Memory B cell (primary cell): ENCODE results near the gene MAP2K6.

Source experiments
- ATAC-seq: fragments of 150-1000 bp; cut with Tn5 transposase; 2 replicates; pipeline ENCODE4 v1.10.0; 2021; ENCODE audit warnings: low read depth, mild to moderate bottlenecking, moderate library complexity
- DNase-seq, 2 donors: peaks; one replicate each; pipeline ENCODE4 v3.0.0; 2022; ENCODE audit warnings: low spot score in 2 of 2
- H3K27ac Mint-ChIP-seq: one replicate; pipeline ENCODE4 v1.8.0; 2022; ENCODE audit warnings: mild to moderate bottlenecking, moderate library complexity, mixed read lengths
- H3K27me3 Mint-ChIP-seq: one replicate; pipeline ENCODE4 v1.8.0; 2022; ENCODE audit warnings: mixed read lengths
- H3K36me3 Mint-ChIP-seq: one replicate; pipeline ENCODE4 v1.8.0; 2022; ENCODE audit warnings: mild to moderate bottlenecking, mixed read lengths
- H3K4me1 Mint-ChIP-seq: one replicate; pipeline ENCODE4 v1.8.0; 2022; ENCODE audit warnings: mixed read lengths
- H3K4me3 Mint-ChIP-seq: one replicate; pipeline ENCODE4 v1.8.0; 2022; ENCODE audit warnings: mild to moderate bottlenecking, moderate library complexity, mixed read lengths
- H3K9me3 Mint-ChIP-seq: one replicate; pipeline ENCODE4 v1.8.0; 2022; ENCODE audit warnings: mixed read lengths

The MAP2K6 gene

DNA sequence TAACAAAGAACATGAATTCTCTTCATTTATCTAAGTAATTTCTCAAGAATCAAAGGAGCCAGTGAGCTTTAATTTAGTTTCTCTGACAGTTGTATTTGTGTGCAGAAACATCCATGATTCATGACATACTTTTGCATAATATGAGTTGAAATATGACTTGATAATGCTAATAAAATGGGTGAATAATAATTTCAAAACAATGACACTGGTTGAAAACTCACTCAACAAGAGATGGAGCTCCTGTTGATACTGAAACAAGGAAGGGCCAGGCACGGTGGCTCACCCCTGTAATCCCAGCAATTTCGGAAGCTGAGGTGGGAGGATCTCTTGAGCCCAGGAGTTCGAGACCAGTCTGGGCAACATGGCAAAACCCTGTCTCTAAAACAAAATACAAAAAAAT, 147.0 kb downstream of the MAP2K6 start:
- Mint-ChIP-seq H3K27me3 (peaks cover 5% of the 10 kb centered on the region), H3K4me1 (no peaks in the 10 kb centered on the region), H3K27ac (no peak overlapping the region), H3K36me3 (no peaks in the 10 kb centered on the region), H3K9me3 (no peaks in the 10 kb centered on the region), H3K4me3 (no peak overlapping the region)
- ATAC-seq (no peak), DNase-seq (no peak)

DNA sequence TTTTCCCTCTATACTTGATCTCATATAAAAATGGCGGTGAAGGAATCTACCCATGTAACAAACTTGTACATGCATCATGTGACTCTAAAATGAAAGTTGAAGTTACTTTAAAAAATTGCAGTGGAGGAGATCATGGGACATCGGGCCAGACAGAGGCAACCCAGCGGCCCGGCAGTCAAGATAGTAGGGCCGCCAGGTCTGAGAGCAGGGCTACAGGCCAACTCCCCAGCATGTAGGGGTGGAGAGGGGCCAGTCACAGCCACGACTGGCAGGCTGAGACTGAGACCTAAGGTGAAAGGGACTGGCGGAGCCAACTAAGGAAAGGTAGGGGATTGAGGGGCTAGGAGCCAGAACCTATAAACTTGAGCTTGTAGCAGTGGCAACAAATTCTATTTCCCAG, 150.9 kb downstream of the MAP2K6 start:
- ATAC-seq (no peak), DNase-seq (no peak)
- H3K27me3 Mint-ChIP-seq: peaks cover 8% of the 10 kb centered on the region
- H3K4me3 Mint-ChIP-seq: no peak overlapping the region
- H3K9me3 Mint-ChIP-seq: no peaks in the 10 kb centered on the region
- no peak overlapping the region for H3K27ac Mint-ChIP-seq
- peaks cover 4% of the 10 kb centered on the region for H3K4me1 Mint-ChIP-seq
- H3K36me3 Mint-ChIP-seq: no peaks in the 10 kb centered on the region

DNA sequence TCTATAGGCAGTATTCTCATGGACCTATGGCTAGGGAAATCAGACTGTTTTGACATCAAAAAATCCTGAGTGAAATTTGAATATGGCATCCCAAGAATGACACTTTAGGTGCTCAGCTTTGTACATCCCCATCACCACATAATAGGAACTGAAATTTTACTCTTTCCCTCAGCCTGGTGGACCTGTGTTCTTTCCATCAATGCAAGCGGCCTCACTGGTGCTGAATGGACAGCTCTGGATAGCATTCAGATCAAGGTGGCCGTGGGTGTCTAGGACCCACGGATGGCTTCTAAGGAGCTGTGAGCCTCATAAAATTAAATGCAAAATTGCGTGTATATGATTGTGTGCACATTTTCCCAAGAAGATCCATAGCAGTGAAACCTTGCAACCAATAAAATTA, 152.6 kb downstream of the MAP2K6 start:
- ATAC-seq (no peak), DNase-seq (no peak)
- H3K9me3 Mint-ChIP-seq: no peaks in the 10 kb centered on the region
- H3K36me3 Mint-ChIP-seq: no peaks in the 10 kb centered on the region
- peaks cover 4% of the 10 kb centered on the region for H3K4me1 Mint-ChIP-seq
- no peak overlapping the region for H3K4me3 Mint-ChIP-seq
- peaks cover 8% of the 10 kb centered on the region for H3K27me3 Mint-ChIP-seq
- no peak overlapping the region for H3K27ac Mint-ChIP-seq

DNA sequence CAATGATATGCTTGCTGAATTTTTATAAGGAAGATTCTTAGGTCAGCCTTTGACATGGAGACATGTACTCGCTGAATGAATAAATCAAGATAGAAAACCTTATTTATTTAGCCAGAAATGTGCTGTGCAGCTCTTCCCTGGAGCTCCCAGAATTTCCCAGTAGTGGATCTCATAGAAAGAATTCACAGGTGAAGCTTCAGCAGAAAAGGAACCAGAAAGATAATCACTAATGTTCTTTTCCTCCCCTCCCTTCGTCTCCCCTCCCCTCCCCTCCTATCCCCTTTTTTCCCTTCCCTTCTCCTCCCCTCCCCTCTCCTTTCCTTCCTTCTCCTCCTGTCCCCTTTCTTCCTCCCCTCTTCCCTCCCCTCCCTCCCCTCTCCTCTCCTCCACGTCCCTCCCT, 158.2 kb downstream of the MAP2K6 start:
- DNase-seq (no peak), ATAC-seq (no peak)
- Mint-ChIP-seq H3K27me3 (peaks cover 7% of the 10 kb centered on the region), H3K36me3 (no peaks in the 10 kb centered on the region), H3K27ac (no peak overlapping the region), H3K4me1 (peaks cover 4% of the 10 kb centered on the region), H3K4me3 (no peak overlapping the region), H3K9me3 (no peaks in the 10 kb centered on the region)

DNA sequence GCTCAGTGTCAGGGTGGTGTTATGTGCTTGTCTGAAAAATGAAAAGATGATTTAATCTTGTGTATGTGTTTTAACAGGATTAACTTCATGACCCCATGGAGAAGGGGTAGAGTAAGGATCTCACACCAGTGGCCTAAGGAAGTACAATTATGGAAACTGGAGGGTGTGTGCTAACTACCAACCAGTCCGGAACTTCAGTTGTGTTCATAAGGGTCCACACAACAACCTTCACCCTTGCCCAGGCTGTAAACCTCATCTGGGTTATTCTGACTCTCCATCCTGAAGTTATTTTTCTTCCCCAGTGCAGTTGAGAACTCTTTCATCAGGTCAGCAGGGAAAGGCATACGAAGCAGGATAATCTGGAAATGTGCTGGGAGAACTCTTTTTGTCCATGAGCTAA, 158.9 kb downstream of the MAP2K6 start:
- no peak for DNase-seq
- peaks cover 9% of the 10 kb centered on the region for H3K27me3 Mint-ChIP-seq
- H3K27ac Mint-ChIP-seq: no peak overlapping the region
- peaks cover 4% of the 10 kb centered on the region for H3K4me1 Mint-ChIP-seq
- H3K36me3 Mint-ChIP-seq: no peaks in the 10 kb centered on the region
- no peaks in the 10 kb centered on the region for H3K9me3 Mint-ChIP-seq
- H3K4me3 Mint-ChIP-seq: no peak overlapping the region
- ATAC-seq: no peak

DNA sequence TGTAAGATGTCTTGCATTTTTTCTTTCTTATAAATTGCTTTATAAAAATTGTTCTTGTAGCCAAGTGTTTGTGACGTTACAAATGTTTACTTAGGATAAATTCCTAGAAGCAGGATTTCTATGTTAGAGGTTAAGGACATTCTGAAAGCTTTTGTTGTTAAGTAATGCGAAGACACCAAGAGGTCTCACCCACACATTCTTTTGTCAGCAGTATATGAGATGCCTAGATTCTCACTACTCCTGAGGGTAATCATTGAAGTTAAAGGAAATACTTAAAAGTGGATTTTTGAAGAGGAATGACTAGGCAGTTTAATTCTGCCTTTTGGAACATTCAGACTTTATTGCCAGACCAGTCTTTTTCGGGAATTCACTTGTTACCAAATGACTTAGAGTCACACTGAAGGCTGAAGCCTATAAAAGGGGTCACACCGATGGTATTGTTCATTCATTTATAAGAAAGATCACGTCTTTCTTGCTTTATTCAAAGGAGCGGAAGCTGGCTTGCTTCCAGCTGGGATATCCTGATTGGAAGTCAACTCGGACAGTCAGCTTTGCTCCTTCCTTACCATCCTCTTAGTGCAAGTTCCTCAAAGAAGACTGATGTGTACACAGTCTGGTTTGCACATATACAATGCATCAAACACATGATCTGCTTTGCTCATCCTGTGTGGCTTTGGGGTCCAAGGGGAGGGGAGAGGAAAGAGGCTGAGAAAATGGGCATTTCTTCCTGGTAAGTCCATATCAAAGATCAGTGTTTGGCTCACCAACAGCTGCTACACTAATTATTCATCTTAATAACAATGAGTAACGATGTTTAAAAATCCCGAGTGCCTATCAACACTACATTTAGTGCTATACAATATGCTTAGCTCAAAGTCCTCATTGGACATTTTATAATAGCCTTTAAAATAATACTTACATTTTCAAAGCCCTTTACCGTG, 160.0 kb downstream of the MAP2K6 start:
- no peaks in the 10 kb centered on the region for H3K36me3 Mint-ChIP-seq
- no peaks in the 10 kb centered on the region for H3K9me3 Mint-ChIP-seq
- DNase-seq (no peak), ATAC-seq (no peak)
- H3K4me1 Mint-ChIP-seq: no peaks in the 10 kb centered on the region
- no peak overlapping the region for H3K4me3 Mint-ChIP-seq
- peaks cover 10% of the 10 kb centered on the region for H3K27me3 Mint-ChIP-seq
- no peak overlapping the region for H3K27ac Mint-ChIP-seq

DNA sequence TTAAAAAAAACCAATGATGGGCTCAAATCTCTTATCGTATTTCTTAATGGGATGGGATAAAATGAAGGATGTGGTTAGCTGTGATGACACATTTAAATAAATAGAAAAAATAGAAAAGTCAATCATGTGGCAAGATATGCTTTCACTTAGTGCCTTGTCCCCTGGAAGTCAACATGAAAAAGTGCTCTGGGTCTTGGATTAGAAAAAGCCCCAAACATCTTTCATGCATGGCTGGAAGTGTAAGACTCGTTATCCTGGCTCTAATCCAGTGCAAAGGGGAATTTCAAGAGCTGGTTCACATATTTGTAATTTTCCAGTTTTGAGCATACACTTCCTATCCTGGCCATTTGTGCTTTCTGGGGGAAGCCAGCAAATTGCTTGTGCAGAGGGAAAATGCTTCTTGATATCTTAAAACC, 160.9 kb downstream of the MAP2K6 start:
- ATAC-seq (no peak), DNase-seq (no peak)
- peaks cover 3% of the 10 kb centered on the region for H3K4me1 Mint-ChIP-seq
- H3K36me3 Mint-ChIP-seq: no peaks in the 10 kb centered on the region
- H3K9me3 Mint-ChIP-seq: peaks cover 1% of the 10 kb centered on the region
- no peak overlapping the region for H3K4me3 Mint-ChIP-seq
- peaks cover 17% of the 10 kb centered on the region for H3K27me3 Mint-ChIP-seq
- H3K27ac Mint-ChIP-seq: no peak overlapping the region

DNA sequence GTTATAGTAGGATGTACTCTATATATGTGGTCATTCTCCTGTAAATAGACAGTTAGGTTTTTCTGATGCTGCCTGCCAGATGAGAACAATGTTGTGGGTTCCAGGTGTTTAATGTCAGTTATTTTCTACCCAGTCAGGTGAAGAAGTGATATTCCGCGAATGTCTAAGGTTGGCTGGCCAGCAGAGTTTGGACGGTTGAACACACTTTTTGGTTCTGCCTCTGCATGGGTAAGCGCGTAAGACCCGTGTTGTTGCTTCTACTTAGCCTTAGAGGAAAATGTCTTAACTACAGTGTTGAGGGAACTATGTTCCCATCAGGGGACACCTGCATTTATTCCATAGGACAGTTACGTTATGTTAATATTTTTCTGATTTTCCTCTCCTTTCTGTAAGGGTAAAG, 162.6 kb downstream of the MAP2K6 start:
- no peak for DNase-seq
- Mint-ChIP-seq H3K9me3 (peaks cover 1% of the 10 kb centered on the region), H3K4me1 (peaks cover 7% of the 10 kb centered on the region), H3K27me3 (peaks cover 21% of the 10 kb centered on the region), H3K36me3 (no peaks in the 10 kb centered on the region), H3K4me3 (no peak overlapping the region), H3K27ac (no peak overlapping the region)
- ATAC-seq: no peak

DNA sequence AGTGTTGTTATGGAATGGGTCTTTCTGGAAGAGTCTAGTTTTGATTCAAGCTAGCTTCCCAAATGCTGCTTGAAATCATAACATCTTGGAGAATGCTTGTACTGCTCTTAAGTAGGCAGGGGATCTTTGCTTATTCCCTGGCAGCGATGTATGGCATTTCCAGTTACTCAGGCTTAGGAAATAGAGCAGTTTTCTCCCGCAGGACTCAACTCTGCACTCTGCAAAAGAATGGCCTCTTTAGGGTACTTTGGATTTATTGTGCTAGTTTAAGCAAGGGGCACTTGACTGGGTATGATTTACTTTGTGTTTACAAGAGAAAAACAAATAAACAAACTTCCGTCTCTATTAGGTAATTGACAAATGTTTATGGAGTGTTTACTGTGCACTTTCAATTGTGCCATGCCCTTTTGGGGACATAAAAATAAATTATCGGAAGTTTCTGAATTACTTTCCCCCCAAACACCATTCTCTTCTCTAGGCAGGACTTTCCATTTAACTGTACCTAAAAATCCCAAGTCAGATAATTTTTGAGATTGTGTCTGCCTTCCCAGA, 164.0 kb downstream of the MAP2K6 start:
- H3K27me3 Mint-ChIP-seq: peaks cover 19% of the 10 kb centered on the region
- DNase-seq: no peak
- peaks cover 1% of the 10 kb centered on the region for H3K9me3 Mint-ChIP-seq
- no peaks in the 10 kb centered on the region for H3K36me3 Mint-ChIP-seq
- no peak for ATAC-seq
- no peak overlapping the region for H3K4me3 Mint-ChIP-seq
- H3K27ac Mint-ChIP-seq: peak overlapping the region; percentile 25
- H3K4me1 Mint-ChIP-seq: peaks cover 7% of the 10 kb centered on the region

DNA sequence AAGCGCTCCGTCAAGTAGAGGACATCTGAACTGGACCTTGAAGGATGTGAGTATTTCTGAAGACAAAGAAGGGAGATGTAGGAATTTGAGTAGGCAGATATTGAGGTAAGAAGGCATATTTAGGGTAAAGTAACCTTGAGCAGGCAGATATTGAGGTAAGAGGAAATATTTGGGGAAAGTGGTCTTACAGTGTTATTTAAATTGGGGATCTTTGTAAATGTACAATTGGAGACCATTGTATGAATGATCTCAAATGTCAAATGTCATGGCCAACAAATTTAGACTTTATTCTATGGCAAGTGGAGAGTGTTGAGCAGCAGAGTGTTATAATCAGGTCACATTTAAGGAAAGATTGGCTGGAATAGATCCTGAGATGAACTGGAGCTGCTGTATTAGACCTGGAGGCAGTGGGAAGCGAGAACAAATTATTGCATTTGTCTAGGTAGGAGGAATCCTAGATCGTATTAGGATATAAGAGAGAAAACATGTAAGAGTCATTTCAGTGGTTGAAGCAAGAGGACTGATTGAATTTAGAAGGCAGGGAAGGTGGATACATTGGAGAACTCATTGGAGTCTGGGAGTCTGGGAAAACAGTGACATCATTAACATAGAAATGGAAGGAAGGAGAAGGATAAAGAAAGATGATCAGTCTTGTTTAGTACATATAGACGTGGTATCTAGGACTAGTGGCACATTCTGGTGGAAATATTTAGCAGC, 165.6 kb downstream of the MAP2K6 start:
- Mint-ChIP-seq H3K27ac (no peak overlapping the region), H3K9me3 (peaks cover 1% of the 10 kb centered on the region), H3K27me3 (peaks cover 23% of the 10 kb centered on the region), H3K4me3 (no peak overlapping the region), H3K36me3 (no peaks in the 10 kb centered on the region), H3K4me1 (peaks cover 7% of the 10 kb centered on the region)
- no peak for DNase-seq
- ATAC-seq: no peak

DNA sequence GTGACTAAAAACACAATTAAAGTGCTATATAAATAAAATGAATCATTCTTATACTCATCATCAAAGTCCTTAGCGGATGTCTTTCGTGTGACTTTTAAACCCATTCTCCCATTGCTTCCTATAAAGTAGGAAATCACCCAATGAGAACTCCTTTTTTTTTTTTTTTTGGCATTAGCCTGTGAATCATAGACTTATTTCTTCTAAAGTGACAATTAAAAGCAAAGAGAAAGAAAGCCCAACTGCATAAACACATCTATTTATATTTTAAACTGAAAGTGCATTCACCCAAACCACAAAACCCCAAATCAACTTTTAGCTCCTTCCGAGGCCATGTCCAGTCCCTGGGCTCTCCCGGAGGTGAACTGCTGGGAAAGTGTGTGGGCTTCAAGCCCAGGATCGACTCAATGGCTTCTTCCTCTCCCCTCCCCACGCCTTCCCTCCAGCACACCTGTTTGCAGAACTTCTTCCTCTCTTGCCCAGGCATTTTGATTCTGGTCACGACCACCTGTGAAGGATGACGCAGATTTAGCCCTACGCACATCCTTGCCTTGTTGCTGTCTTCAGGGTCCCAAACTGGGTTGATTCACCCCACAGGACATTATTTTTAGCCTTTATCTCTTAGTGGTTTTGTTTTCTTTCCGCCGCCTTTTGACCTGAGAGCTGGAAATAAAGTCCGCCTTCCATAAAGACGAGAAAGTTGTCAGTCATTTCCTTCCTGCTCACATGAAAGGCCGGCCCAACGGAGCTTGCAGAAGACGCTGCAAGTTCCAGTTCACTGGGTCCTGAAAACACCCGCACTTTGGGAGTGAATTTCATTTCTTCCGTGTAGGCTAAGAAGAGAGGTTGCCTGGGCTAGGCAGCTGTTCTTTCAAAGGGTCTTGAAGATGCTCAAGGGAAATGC, 166.8 kb downstream of the MAP2K6 start:
- peak overlapping the region; percentile 74 for H3K4me3 Mint-ChIP-seq
- DNase-seq (peak; percentile 23 to 38), ATAC-seq (peak; percentile 91)
- peaks cover 7% of the 10 kb centered on the region for H3K4me1 Mint-ChIP-seq
- no peaks in the 10 kb centered on the region for H3K36me3 Mint-ChIP-seq
- H3K27me3 Mint-ChIP-seq: peaks cover 25% of the 10 kb centered on the region
- H3K9me3 Mint-ChIP-seq: peaks cover 1% of the 10 kb centered on the region
- peak overlapping the region; percentile 63 for H3K27ac Mint-ChIP-seq

DNA sequence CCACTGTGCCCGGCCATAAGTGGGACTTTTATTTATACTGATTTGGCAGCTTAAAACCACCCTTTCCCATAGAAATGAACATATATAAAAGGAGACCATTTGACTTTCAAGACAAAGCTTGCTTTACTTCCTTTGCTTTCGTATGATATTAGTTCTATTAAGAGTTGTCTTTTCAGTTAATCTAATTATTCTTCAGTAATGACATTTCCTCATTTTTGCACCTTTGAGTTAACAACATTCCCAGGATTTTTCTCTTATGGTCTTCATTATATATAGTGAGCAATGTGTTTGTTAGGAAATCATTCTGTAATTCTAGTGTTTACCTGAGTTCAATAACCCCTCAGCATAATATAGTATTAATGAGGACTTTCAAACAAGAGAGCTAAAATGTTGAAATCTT, 173.8 kb downstream of the MAP2K6 start:
- ATAC-seq (no peak), DNase-seq (no peak)
- Mint-ChIP-seq H3K4me1 (no peaks in the 10 kb centered on the region), H3K4me3 (no peak overlapping the region), H3K36me3 (no peaks in the 10 kb centered on the region), H3K27ac (no peak overlapping the region), H3K9me3 (no peaks in the 10 kb centered on the region), H3K27me3 (peaks cover 8% of the 10 kb centered on the region)

DNA sequence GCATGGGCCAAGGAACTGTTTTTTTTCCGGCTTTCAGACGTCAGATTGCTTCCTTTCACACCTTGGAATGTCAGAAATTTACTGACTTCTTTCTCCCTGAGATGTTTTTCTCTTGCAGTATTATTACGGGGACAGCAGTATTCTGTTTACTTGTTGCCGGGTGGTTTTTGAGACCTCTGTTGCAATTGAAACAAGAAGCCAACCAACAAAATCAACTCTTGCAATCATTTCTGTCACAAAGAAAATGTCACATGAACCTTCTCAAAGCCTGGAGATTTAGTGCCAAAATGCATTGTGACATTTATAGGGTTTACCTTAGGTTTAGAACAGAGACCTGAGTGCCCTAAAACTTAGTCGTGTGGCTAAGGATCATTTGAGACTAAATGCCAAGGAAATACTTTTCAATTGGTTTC, 174.3 kb downstream of the MAP2K6 start:
- Mint-ChIP-seq H3K27me3 (peaks cover 11% of the 10 kb centered on the region), H3K4me3 (no peak overlapping the region), H3K9me3 (no peaks in the 10 kb centered on the region), H3K36me3 (no peaks in the 10 kb centered on the region), H3K27ac (no peak overlapping the region), H3K4me1 (no peaks in the 10 kb centered on the region)
- no peak for DNase-seq
- no peak for ATAC-seq
